Stimulated activated CD4-positive, alpha-beta T cell treated with anti-CD3 and anti-CD28 coated beads, TNF-alpha, amount 100 ng/mL, for 4 hours (primary cell): Measurements from ENCODE around the gene ZNF627.
A peak's percentile ranks its signal among the peaks of the same experiment; 100 is the strongest.
"Not testable (repeated sequence)": the region's sequence is repeated elsewhere in the genome, so short reads cannot be mapped to it uniquely, and the experiment has no call there.

ENCODE experiments used
- DNase-seq, 3 experiments: peaks; one replicate each; pipeline ENCODE4 v3.0.0-alpha.2; 2020; ENCODE audit warnings: low read depth in 3 of 3

The ZNF627 gene

DNA sequence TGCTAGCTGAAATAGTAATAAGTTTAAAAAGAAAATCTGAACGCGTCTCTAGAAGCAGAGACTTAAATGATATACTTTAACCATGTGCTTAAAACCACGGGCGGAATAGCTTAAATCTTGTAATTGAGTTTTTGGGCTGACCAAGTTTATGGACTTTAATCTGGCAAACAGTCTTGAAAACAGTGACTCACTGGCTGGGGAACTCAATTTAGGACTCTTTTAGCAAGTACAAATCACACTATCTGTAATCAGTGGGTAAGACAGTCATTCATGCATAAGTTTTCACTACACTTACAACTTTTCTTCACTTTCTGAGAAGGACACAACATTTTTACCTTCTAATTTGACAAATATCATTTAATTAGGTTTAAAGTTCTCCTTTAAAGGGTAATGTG lies 26.8 kb downstream of the ZNF627 start:
- no peak for DNase-seq

DNA sequence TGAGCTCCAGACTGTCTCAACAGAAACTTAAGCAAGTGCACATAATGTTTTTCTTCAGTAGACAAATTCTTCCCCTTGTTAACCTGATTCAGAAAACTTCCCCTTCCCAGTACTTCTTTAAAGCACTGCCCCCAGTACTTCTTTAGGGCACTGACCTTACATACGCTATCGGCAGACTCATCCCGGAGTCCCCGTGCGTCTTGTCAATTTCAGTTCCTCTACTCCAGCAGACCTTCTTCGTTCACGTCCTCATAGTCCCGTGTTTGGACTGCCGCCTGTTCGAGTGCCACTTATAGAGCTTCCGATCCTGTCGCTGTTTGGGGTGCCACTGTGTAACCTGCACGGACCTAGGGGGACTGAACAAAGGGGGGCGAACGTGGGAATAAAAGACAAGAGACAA lies 29.0 kb downstream of the ZNF627 start:
- DNase-seq: no peak

DNA sequence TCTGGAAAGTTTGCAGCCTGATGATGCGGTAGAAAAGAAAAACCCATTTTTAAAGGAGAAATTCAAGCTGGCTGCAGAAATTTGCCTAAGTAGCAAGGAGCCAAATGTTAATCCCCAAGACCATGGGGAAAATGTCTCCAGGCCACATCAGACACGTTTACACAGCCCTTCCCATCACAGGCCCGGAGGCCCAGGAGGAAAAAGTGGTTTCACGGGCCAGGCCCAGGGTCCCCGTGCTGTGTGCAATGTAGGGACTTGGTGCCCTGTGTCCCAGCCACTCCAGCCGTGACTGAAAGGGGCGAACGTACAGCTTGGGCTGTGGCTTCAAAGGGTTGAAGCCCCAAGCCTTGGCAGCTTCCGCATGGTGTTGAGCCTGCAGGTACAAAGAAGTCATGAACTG lies 35.9 kb downstream of the ZNF627 start:
- no peak for DNase-seq

DNA sequence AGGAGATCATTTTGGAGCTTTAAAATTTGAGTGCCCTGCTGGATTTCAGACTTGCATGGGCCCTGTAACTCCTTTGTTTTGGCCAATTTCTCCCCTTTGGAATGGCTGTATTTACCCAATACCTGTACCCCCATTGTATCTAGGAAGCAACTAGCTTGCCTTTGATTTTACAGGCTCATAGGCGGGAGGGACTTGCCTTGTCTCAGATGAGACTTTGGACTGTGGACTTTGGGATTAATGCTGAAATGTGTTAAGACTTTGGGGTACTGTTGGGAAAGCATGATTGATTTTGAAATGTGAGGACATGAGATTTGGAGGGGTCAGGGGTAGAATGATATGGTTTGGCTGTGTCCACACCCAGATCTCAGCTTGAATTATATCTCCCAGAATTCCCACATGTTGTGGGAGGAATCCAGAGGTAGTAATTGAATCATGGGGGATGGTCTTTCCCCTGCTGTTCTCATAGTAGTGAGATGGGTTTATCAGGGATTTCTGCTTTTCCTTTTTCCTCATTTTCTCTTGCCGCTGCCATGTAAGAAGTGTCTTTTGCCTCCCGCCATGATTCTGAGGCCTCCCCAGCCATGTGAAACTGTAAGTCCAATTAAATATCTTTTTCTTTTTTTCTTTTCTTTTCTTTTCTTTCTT lies 36.9 kb downstream of the ZNF627 start:
- DNase-seq: not testable (repeated sequence)

DNA sequence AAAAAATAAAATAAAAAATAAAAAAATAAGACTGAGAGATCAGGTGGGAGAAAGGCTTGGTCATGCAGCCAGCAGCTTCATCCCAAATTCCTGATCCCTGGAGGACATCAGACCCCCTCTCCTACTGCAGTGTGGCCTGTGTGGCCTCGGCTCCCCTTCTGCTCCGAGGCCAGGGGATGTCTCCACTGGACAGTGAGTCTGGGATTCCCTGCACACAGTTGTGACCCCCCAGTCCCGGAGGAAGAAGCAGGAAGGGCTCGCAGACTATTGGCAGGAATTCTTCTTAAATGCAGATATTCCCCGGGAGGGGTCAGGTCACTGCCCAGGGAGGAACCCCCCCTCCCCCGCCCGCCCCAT lies 41.9 kb downstream of the ZNF627 start:
- DNase-seq: no peak

DNA sequence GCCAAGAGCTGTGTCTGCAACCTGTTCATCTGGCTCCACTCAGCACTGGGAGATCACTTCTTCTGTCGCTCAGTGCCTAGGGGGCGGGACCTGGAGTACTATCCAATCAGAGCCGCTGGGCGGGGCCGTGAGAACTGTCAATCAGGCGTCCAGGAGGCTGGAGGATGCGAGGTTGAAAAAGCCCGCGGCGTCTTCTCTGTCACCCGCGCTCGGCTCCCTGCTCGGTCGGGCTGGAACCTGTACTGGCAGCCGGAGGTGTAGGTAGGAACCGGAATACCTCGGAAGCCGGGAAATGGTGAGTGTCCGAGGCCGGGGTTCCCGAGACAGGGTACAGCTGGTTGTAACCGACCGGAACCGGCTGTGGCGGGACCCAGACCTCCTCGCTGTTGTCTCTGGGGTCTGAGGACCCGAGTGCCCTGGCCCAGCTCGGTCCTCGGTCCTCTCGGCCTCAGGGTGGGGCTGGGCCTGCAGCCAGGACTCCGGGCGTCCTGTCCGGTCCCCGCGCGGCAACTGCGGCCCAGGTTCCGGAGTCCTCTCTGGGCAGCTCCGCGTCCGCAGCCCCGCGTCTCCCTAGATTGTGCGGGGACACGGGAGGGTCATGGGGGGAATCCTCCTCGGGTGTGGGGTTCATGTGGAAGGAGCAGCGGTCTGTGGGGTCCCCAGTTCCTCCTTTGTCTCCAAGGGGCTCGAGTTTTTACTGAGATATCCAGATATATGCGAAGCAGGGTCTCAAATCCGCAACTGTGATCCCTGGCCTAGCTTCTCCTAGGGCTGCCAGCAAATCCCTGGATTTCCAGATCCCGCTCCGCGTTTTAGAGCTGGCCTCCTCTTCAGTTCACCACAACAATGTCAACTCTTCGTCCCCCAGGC lies 42.6 kb downstream of the ZNF627 start:
- DNase-seq: peak; percentile 69 to 79 (median 78)

DNA sequence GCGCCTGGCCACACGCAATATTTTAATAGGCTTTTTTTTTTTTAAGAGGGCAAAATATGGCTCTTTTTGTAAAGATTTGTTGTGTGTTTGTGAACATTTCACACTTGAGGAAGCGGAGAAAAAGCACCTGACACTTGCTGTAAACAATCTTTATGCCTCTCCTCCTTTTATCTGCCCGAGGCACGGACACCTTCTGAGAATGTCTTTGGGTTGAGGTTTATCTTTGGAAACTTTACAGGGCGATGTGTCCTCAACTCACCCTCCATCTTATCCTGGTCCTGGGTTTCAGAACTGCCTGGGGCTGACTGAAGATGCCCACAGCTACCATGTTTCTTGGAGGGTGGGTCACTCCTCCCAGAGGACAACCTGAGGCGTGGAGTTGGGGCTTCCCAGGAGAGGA lies 44.0 kb downstream of the ZNF627 start:
- no peak for DNase-seq

DNA sequence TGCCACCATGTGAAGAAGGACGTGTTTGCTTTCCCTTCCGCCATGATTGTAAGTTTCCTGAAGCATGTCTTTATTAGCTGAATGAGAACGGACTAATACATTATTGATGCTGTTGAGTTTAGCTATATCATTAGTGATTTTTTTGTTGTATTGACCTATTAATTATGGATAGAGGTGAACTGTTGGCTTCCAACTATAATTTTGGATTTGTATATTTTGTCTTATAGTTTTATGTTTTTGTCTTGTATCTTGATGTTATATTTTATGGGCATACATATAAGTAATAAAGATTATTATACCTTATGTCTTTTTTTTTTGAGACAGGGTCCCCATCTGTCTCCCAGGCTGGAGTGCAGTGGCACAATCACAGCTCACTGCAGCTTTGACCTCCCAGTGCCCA lies 45.6 kb downstream of the ZNF627 start:
- no peak for DNase-seq

DNA sequence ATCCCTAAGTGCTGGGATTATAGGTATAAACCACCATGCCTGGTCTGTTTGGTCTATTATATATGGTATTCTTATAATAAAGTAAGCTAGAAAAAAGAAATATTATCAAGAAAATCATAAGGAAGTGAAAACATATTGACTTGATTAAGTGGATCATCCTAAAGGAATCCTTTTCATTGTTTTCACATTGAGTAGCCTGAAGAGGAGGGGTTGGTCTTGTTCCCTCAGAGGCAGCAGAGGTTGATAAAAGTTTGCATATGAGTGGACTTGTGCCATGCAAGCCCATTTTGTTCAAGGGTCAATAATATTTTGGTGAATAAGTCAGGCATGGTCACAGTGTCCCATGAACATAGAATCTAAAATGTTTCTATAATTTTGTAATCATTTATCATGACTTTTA lies 52.7 kb downstream of the ZNF627 start:
- DNase-seq: no peak

DNA sequence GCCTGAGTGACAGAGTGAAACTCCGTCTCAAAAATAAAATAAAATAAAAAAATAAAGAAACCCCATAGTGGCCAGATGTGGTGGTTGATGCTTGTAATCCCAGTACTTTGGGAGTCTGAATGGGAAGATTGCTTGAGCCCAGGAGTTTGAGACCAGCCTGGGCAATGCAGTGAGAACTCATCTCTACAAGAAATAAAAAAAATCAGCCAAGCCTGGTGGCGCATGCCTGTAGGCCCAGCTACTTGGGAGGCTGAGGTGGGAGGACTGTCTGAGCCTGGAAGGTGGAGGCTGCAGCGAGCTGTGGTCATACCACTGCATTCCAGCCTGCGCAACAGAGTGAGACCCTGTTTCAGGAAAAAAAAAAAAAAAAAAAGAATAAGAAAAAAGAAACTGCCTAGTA lies 53.8 kb downstream of the ZNF627 start:
- DNase-seq: no peak

DNA sequence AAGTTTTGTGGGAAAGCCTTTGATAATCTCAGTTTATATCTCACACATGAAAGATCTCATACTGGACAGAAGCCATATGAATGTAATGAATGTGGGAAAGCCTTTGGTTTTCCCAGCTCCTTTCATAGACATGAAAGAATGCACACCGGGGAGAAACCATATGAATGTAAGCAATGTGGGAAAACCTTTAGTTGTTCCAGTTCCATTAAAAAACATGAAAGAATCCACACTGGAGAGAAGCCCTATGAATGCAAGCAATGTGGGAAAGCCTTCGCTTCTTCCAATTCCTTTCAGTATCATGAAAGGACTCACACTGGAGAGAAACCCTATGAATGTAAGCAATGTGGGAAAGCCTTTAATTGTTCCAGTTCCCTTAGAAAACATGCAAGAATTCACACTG lies 54.8 kb downstream of the ZNF627 start:
- no peak for DNase-seq

DNA sequence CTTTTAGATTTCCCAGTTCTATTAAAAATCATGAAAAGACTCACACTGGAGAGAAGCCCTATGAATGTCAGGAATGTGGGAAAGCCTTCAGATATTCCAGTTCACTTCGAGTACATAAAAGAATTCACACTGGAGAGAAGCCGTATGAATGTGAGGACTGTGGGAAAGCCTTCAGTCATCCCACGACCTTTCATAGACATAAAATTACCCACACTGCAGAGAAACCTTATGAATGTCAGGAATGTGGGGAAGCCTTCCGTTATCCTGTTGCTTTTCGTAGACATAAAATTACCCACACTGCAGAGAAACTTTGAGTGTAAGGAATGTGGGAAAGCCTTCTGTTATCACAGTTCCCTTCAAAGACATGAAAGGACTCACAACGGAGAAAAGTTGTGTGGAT lies 55.2 kb downstream of the ZNF627 start:
- no peak for DNase-seq

DNA sequence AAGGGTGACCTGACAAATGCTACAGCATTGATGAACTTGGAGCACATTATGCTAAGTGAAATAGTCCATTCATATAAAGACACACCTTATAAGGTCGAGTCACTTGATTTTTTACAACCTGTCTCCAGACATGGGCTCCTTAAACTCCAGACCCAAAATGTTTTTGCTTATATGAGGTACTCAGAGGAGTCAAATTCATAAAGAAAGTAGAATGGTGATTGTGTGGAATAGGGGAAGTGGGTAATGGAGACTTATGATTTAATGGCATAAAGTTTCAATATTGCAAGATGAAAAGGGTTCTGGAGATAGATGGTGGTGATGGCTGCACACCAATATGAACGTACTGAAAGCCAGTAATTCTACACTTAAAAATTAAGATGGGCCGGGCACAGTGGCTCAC lies 59.3 kb downstream of the ZNF627 start:
- DNase-seq: no peak

DNA sequence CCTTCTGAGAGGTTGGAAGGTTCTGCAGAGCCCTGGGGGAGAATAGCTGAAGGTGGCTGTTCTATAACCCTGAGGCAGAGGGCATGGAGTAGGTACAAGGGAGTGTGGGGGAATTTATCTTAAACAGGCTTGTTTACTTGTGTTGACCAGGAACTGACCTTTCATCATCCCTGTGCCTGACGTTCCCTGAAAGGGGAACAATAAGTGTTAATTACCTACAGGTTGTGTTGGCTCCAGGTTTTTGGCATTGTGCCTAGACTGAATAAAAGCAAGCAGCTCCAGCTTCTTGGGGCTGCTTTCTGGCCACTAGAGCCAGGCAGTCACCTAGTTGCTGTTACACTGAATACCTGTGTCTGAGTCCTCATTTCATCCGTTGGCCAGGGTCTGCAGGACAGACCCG lies 60.0 kb downstream of the ZNF627 start:
- no peak for DNase-seq

DNA sequence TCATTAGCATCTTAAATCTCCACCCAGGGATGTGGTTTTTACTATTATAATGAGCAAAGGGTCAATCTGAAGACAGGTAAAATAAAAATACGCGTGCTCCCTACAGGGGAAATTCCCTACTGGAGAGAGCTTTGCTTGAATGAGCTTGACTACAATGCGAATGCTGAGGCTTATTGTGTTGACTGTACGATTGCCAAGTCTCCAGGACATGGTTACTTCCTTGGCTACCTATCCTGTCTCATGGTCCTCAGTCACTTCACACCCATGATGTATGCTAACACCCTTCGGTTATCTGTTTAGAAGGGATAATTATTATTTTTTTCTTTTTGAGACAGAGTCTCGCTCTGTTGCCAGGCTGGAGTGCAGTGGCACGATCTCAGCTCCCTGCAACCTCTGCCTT lies 61.7 kb downstream of the ZNF627 start:
- DNase-seq: no peak

DNA sequence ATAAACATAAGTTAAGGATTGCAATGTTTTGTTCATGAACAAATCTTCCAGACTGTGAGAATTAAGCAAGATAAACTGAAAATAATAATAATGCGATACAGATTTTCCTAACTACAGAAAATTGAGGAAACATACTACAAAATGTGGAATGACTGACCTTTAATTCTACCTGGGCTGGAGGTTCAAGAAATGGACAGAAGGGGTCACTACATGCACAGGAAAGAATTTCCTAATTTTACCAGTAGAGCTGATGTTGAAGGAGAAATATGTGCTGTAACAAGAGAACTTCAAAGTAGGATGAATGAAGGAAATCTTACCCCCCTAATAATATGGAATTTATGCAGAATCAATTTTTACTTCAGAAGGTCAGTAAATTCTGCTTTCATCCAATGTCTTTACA lies 62.3 kb downstream of the ZNF627 start:
- DNase-seq: no peak

DNA sequence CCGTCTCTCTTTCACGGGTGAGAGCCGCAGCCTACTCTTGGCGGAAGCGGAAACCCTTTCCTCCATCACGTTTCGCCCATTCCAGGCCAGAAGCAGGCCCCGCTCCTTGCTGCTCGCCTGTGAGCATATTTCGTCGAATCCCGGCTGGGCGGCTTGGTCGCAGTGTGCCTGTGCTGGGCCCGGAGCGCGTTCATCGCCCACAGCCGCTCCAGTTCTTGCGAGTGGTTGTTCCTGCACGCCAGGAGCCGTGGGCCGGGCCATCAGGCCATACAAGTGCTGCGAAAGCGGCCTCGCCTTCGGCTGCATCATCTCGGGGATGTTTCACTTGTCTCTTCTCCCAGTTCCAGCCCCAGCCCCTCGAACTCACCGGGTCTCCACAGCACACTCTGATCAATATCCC lies 65.0 kb downstream of the ZNF627 start:
- DNase-seq: no peak

DNA sequence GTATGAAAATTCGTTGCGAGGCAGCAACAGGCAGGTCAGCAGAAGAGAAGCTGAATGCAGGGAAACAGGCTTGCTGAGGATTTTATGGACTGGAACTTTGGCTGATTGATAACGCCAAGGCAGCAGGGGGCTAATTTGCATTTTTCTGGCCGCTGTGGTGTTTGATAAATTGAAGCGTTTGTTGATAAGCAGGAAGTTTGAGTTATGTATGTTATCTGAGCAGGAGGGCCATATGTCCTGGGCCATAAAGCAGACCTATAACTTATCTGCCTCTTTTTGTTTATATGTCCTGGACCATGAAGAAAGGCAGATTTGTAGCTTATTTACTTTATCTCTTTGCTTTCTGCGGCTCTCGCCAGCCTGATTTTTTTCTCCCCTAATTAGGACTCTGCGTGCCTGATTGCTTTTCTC lies 65.9 kb downstream of the ZNF627 start:
- no peak for DNase-seq
